Effector memory CD4-positive, alpha-beta T cell (primary cell): ENCODE results near the gene GPN2.
A peak's percentile ranks its signal among the peaks of the same experiment; 100 is the strongest.
"Not testable (repeated sequence)": the region's sequence is repeated elsewhere in the genome, so short reads cannot be mapped to it uniquely, and the experiment has no call there.

Source experiments
- DNase-seq, 3 donors: peaks; one replicate each; pipeline ENCODE4 v3.0.0-alpha.2; 2020
- H3K27ac ChIP-seq: 2 replicates; pipeline ENCODE4 v1.7.0; 2013; ENCODE audit warnings: mild to moderate bottlenecking, low read length, moderate library complexity; ENCODE audit not compliant: insufficient read depth, poor library complexity, severe bottlenecking
- H3K27me3 ChIP-seq: replicated peaks from 2 replicates; pipeline ENCODE4 v1.7.0; 2013; ENCODE audit warnings: mild to moderate bottlenecking, low read length; ENCODE audit not compliant: insufficient read depth, control insufficient read depth, poor library complexity, severe bottlenecking
- H3K36me3 ChIP-seq: 2 replicates; pipeline ENCODE4 v1.7.0; 2013; ENCODE audit warnings: mild to moderate bottlenecking, low read length, moderate library complexity; ENCODE audit not compliant: control insufficient read depth, insufficient read depth
- H3K4me1 ChIP-seq: 2 replicates; pipeline ENCODE4 v1.7.0; 2013; ENCODE audit warnings: low read length, mild to moderate bottlenecking; ENCODE audit not compliant: control insufficient read depth, insufficient read depth, poor library complexity, severe bottlenecking
- H3K4me3 ChIP-seq: 2 replicates; pipeline ENCODE4 v1.7.0; 2013; ENCODE audit warnings: low read length, low read depth, mild to moderate bottlenecking; ENCODE audit not compliant: insufficient read depth, poor library complexity, severe bottlenecking
- H3K9me3 ChIP-seq: 2 replicates; pipeline ENCODE4 v1.7.0; 2013; ENCODE audit warnings: mild to moderate bottlenecking, low read length, moderate library complexity; ENCODE audit not compliant: control insufficient read depth

GPN2 gene

GRCh38 chr1:26900815-26901511 lies 10.9 kb upstream of the GPN2 start:
- Histone ChIP-seq H3K27ac (peak overlapping the region; percentile 92), H3K36me3 (peaks cover 15% of the 10 kb centered on the region), H3K4me1 (peaks cover 9% of the 10 kb centered on the region), H3K27me3 (no peaks in the 10 kb centered on the region), H3K4me3 (peak overlapping the region; percentile 99), H3K9me3 (no peaks in the 10 kb centered on the region)
- no peak for DNase-seq

- Histone ChIP-seq H3K27me3 (no peaks in the 10 kb centered on the region), H3K9me3 (no peaks in the 10 kb centered on the region), H3K4me1 (peaks cover 9% of the 10 kb centered on the region), H3K4me3 (peak within 1 kb of the TSS; percentile 99), H3K27ac (peak within 1 kb of the TSS; percentile 92), H3K36me3 (peaks cover 20% of the 10 kb centered on the region)
- DNase-seq, result peak; percentile 75 to 86 (median 77)
These were observed 10.1 kb upstream of the GPN2 start, which contains the start of gene GPATCH3 for GRCh38 chr1:26900001-26900814. Gene GPATCH3 (minus strand): TSS chr1:26900467. CDS start chr1:26900442, 25 bp downstream.

GRCh38 chr1:26897351-26897750 lies 7.3 kb upstream of the GPN2 start:
- H3K9me3 ChIP-seq, result no peaks in the 10 kb centered on the region
- no peak overlapping the region for H3K27ac ChIP-seq
- no peaks in the 10 kb centered on the region for H3K27me3 ChIP-seq
- H3K4me3 ChIP-seq, result no peak overlapping the region
- DNase-seq, result no peak
- peaks cover 45% of the 10 kb centered on the region for H3K36me3 ChIP-seq
- peaks cover 9% of the 10 kb centered on the region for H3K4me1 ChIP-seq

DNA sequence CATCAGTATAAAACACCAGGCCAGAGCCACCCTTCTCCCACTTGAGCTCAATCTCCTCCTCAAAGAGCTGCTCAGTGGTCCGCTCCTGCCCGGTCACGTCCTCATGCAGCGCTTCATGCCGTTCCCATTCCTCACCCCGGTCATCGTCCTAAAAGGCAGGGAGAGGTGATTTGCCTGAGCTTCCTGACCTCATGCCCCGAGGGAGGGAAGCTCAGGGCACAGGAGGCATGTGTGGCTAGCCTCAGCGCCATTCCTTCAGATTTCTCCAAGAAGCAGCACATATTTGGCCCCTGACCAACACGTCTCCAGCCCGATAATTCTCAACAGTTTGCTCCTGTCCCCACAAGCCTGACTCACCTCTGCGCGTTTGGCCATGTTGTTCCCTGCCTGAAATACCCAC lies 4.2 kb upstream of the GPN2 start:
- DNase-seq, result no peak
- H3K27ac ChIP-seq, result no peak overlapping the region
- H3K9me3 ChIP-seq, result no peaks in the 10 kb centered on the region
- peaks cover 48% of the 10 kb centered on the region for H3K36me3 ChIP-seq
- no peaks in the 10 kb centered on the region for H3K27me3 ChIP-seq
- H3K4me3 ChIP-seq, result no peak overlapping the region
- H3K4me1 ChIP-seq, result peaks cover 13% of the 10 kb centered on the region

GRCh38 chr1:26890467-26890796 lies 349 bp upstream of the GPN2 start:
- H3K9me3 ChIP-seq, result no peaks in the 10 kb centered on the region
- peak overlapping the region; percentile 80 for H3K27ac ChIP-seq
- no peaks in the 10 kb centered on the region for H3K27me3 ChIP-seq
- H3K36me3 ChIP-seq, result peaks cover 48% of the 10 kb centered on the region
- peaks cover 13% of the 10 kb centered on the region for H3K4me1 ChIP-seq
- DNase-seq, result no peak
- H3K4me3 ChIP-seq, result peak overlapping the region; percentile 85

DNA sequence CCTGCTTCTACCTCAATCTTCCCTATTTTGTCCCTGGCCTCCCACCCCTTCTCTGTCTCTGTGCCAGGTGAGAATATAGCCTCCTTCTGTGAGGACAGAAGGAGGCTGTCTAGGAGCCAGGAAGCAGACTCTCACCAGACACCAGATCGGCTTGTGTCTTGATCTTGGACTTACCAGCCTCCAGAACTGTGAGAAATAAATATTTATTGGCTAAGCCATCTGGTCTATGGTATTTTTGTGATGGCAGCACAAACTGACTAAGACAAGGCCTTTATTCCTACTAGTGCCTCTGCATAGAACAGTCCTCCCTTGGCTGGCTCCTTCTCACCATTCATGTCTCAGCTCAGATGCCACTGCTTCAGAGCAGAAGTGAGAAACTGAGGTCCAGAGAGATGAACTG lies 1.9 kb downstream of the GPN2 start:
- Histone ChIP-seq H3K27ac (no peak overlapping the region), H3K36me3 (peaks cover 52% of the 10 kb centered on the region), H3K9me3 (no peaks in the 10 kb centered on the region), H3K4me1 (peaks cover 13% of the 10 kb centered on the region), H3K4me3 (no peak overlapping the region), H3K27me3 (no peaks in the 10 kb centered on the region)
- DNase-seq, result no peak

DNA sequence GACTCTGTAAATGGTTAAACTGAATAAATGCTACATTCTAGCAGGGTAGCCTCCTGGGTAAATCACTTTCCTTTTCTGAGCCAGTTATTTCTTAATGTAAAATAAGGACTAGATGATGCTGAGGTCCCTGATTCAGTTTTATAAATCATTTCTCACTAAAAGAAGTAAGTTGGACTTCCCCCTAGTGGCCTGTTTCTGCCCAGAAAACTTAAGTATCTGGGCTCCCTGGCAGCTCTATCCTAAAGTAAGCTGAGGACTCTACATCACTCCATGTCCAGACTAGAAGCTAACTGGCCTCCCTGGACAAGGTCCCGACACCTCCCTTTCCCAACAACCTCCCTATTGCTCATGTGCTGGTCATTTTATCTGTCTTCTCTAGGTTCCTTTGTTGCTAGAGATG lies 3.0 kb downstream of the GPN2 start:
- Histone ChIP-seq H3K9me3 (no peaks in the 10 kb centered on the region), H3K36me3 (peaks cover 52% of the 10 kb centered on the region), H3K4me3 (no peak overlapping the region), H3K27me3 (no peaks in the 10 kb centered on the region), H3K27ac (no peak overlapping the region), H3K4me1 (peaks cover 13% of the 10 kb centered on the region)
- DNase-seq, result no peak

GRCh38 chr1:26882696-26883463 lies 7.2 kb downstream of the GPN2 start:
- Histone ChIP-seq H3K27me3 (no peaks in the 10 kb centered on the region), H3K9me3 (no peaks in the 10 kb centered on the region), H3K4me3 (no peak overlapping the region), H3K27ac (no peak overlapping the region), H3K36me3 (peaks cover 74% of the 10 kb centered on the region), H3K4me1 (no peaks in the 10 kb centered on the region)
- no peak for DNase-seq

DNA sequence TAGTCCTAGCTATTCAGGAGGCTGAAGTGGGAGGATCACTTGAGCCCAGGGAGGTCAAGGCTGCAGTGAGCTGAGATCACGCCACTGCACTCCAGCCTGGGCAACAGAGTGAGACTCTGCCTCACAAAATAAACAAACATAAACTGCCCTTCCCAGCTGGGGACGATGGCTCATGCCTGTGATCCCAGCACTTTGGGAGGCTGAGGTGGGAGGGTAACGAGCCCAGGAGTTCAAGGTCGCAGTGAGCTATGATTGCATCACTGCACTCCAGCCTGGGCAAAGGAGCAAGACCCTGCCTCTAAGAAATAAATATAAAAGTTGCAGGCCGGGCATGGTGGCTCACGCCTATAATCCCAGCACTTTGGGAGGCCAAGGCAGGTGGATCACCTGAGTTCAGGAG lies 8.5 kb downstream of the GPN2 start:
- peaks cover 77% of the 10 kb centered on the region for H3K36me3 ChIP-seq
- H3K4me1 ChIP-seq, H3K4me3 ChIP-seq, H3K9me3 ChIP-seq, H3K27me3 ChIP-seq, H3K27ac ChIP-seq, DNase-seq: not testable (repeated sequence)

DNA sequence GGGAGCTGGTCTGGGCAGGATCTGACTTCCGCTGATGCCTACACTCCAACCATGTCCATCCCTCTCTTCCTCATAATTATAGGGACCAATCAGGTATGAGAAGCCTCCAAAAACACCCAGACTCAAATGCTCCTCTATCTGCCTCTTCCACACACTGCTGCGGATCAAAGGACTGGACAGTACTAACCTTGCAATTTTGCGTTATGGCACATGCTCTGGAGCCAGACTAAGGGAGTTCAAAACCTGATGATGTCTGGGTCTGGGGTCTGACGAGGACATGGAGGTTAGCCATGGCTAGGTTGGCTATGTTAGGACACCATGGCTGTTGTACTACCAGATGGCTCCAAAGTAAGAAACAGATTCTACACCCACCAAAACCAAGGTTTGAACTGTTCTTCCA lies 10.3 kb downstream of the GPN2 start:
- Histone ChIP-seq H3K36me3 (peaks cover 68% of the 10 kb centered on the region), H3K27me3 (no peaks in the 10 kb centered on the region)
- no peak for DNase-seq

More for the DNA sequence above, 10.3 kb downstream of the GPN2 start:
- H3K4me3 ChIP-seq, result no peak overlapping the region
- no peak overlapping the region for H3K27ac ChIP-seq
- no peaks in the 10 kb centered on the region for H3K4me1 ChIP-seq
- no peaks in the 10 kb centered on the region for H3K9me3 ChIP-seq
